ENCODE results near the gene GPR157.

DNA sequence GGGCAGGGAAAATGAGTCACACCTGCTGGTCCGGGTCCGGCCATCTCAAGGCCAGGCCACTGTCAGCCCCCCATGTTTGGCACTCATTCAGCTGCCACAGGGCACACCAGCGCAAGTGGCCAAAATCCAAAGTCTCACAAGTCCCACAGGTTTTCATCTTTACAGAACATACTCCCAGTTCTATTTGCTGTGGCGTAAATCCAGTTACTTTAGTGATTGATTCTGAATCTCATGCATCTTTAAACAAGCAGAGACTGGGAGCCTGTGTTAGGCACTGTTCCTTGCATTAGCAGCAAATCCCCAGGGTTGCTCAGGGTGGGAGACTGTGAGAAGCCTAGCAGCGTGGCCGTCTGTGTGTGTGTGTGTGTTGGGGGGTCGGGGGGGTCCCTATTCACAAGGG, 58.4 kb downstream of the GPR157 start:
- TF ChIP-seq, protein P1, sequence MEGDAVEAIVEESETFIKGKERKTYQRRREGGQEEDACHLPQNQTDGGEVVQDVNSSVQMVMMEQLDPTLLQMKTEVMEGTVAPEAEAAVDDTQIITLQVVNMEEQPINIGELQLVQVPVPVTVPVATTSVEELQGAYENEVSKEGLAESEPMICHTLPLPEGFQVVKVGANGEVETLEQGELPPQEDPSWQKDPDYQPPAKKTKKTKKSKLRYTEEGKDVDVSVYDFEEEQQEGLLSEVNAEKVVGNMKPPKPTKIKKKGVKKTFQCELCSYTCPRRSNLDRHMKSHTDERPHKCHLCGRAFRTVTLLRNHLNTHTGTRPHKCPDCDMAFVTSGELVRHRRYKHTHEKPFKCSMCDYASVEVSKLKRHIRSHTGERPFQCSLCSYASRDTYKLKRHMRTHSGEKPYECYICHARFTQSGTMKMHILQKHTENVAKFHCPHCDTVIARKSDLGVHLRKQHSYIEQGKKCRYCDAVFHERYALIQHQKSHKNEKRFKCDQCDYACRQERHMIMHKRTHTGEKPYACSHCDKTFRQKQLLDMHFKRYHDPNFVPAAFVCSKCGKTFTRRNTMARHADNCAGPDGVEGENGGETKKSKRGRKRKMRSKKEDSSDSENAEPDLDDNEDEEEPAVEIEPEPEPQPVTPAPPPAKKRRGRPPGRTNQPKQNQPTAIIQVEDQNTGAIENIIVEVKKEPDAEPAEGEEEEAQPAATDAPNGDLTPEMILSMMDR (IDR thresholded peaks at IDR 0.05), result no peak
- no peak for TF ChIP-seq POLR2A (IDR thresholded peaks at IDR 0.05)

Data from uterus (tissue), 2 donors.